IMR-90 (cell line): ENCODE data around the gene PROX2. TPM values are rescaled to one million over a fixed set of nuclear protein-coding genes. Genes with fewer than 3 reads are reported as not detected.

Experiments
- ATAC-seq: fragments of 200-7000 bp; cut with Tn5 transposase; 2 replicates; pipeline ENCODE4 v1.9.1; 2020; ENCODE audit warnings: low read depth, mild to moderate bottlenecking, moderate library complexity
- BruUV-seq: library from RNA; stranded (reverse); fragments of 400-500 nt; replicated peaks from 2 replicates; lab custom pipeline; 2021; lab: Mats Ljungman, UMichigan
- CTCF ChIA-PET: fragments of 300-600 bp; formaldehyde crosslinking; extraction: SDS; loops from one replicate; lab custom pipeline; 2021; ENCODE audit warnings: antibody characterized with exemption; lab: Yijun Ruan, JAX
- POLR2A ChIA-PET: fragments of 300-600 bp; sonication (Branson Sonifier 250); formaldehyde crosslinking; loops from one replicate; lab custom pipeline; 2022; ENCODE audit warnings: antibody characterized with exemption; ENCODE audit not compliant: unreplicated experiment; lab: Charles Lee
- DNase-seq: peaks from one replicate; pipeline ENCODE4 v3.0.0; 2013
- H2AFZ ChIP-seq: replicated peaks from 2 replicates; pipeline ENCODE3; 2013; ENCODE audit warnings: low read length, mild to moderate bottlenecking; ENCODE audit not compliant: poor library complexity
- H2AK5ac ChIP-seq: 2 replicates; pipeline ENCODE4 v1.6.1; 2013; ENCODE audit warnings: low read depth, low read length, inconsistent platforms
- H2AK9ac ChIP-seq: replicated peaks from 2 replicates; pipeline ENCODE3; 2013; ENCODE audit warnings: mild to moderate bottlenecking, low read depth, low read length, moderate library complexity; ENCODE audit not compliant: poor library complexity
- H2BK120ac ChIP-seq: 2 replicates; pipeline ENCODE4 v1.6.1; 2013; ENCODE audit warnings: low read depth, low read length, inconsistent platforms
- H2BK15ac ChIP-seq: 3 replicates; pipeline ENCODE4 v1.6.1; 2013; ENCODE audit warnings: low read depth, low read length, inconsistent platforms
- H2BK20ac ChIP-seq: 2 replicates; pipeline ENCODE4 v1.6.1; 2013; ENCODE audit warnings: low read depth, mild to moderate bottlenecking, inconsistent platforms, low read length, moderate library complexity
- H2BK5ac ChIP-seq: 2 replicates; pipeline ENCODE4 v1.6.1; 2013; ENCODE audit warnings: mild to moderate bottlenecking, low read depth, low read length, inconsistent platforms; ENCODE audit not compliant: poor library complexity, severe bottlenecking
- H3K14ac ChIP-seq: replicated peaks from 2 replicates; pipeline ENCODE4 v1.6.1; 2013; ENCODE audit warnings: low read depth, low read length, inconsistent platforms
- H3K18ac ChIP-seq: 2 replicates; pipeline ENCODE4 v1.6.1; 2013; ENCODE audit warnings: low read depth, low read length, control low read depth
- H3K23ac ChIP-seq: 2 replicates; pipeline ENCODE4 v1.6.1; 2013; ENCODE audit warnings: low read depth, low read length, inconsistent platforms
- H3K27ac ChIP-seq: 2 replicates; pipeline ENCODE4 v1.5.1; 2013; ENCODE audit warnings: mild to moderate bottlenecking, control low read depth, low read length; ENCODE audit not compliant: insufficient read depth
- H3K27me3 ChIP-seq: 2 replicates; pipeline ENCODE4 v1.6.1; 2013; ENCODE audit warnings: low read length; ENCODE audit not compliant: control insufficient read depth, insufficient read depth
- H3K36me3 ChIP-seq: 2 replicates; pipeline ENCODE4 v1.6.1; 2013; ENCODE audit warnings: low read length, mixed read lengths; ENCODE audit not compliant: control insufficient read depth, insufficient read depth
- H3K4ac ChIP-seq: 2 replicates; pipeline ENCODE4 v1.6.1; 2013; ENCODE audit warnings: low read depth, low read length, inconsistent platforms
- H3K4me1 ChIP-seq: 2 replicates; pipeline ENCODE4 v1.6.1; 2013; ENCODE audit warnings: low read length, mixed read lengths; ENCODE audit not compliant: control insufficient read depth, insufficient read depth
- H3K4me2 ChIP-seq: 2 replicates; pipeline ENCODE4 v1.6.1; 2013; ENCODE audit warnings: low read depth, mild to moderate bottlenecking, control low read depth, low read length, moderate library complexity
- H3K4me3 ChIP-seq: 2 replicates; pipeline ENCODE4 v1.5.1; 2013; ENCODE audit warnings: low read depth, mild to moderate bottlenecking, control low read depth, low read length, moderate library complexity; ENCODE audit not compliant: insufficient read depth
- H3K56ac ChIP-seq: 2 replicates; pipeline ENCODE4 v1.6.1; 2013; ENCODE audit warnings: low read length, inconsistent platforms; ENCODE audit not compliant: insufficient read depth; ENCODE audit errors: extremely low read depth
- H3K79me1 ChIP-seq, 2 experiments: 2 replicates each; pipeline ENCODE4 v1.6.1; 2013; ENCODE audit warnings: low read length in 2 of 2, inconsistent platforms in 1 of 2, low read depth in 1 of 2
- H3K9ac ChIP-seq: 2 replicates; pipeline ENCODE4 v1.6.1; 2013; ENCODE audit warnings: low read depth, low read length, control low read depth
- H3K9me1 ChIP-seq: 2 replicates; pipeline ENCODE4 v1.6.1; 2013; ENCODE audit warnings: low read length, inconsistent platforms; ENCODE audit not compliant: insufficient read depth
- H3K9me3 ChIP-seq: 2 replicates; pipeline ENCODE4 v1.6.1; 2013; ENCODE audit warnings: low read length; ENCODE audit not compliant: control insufficient read depth, insufficient read depth
- H4K20me1 ChIP-seq: 2 replicates; pipeline ENCODE4 v1.6.1; 2013; ENCODE audit warnings: low read length, inconsistent platforms; ENCODE audit not compliant: insufficient read depth
- H4K5ac ChIP-seq: 2 replicates; pipeline ENCODE4 v1.6.1; 2013; ENCODE audit warnings: mild to moderate bottlenecking, low read depth, low read length, control low read depth
- H4K8ac ChIP-seq, 2 experiments: 2 replicates each; pipeline ENCODE4 v1.6.1; 2013; ENCODE audit warnings: low read depth in 2 of 2, low read length in 2 of 2, control low read depth in 1 of 2, inconsistent platforms in 1 of 2
- H4K91ac ChIP-seq: 2 replicates; pipeline ENCODE4 v1.6.1; 2013; ENCODE audit warnings: low read depth, low read length, inconsistent platforms; ENCODE audit not compliant: insufficient read depth
- BHLHE40 ChIP-seq: fragments of 150-350 bp; IDR thresholded peaks from 2 replicates; pipeline ENCODE4 v1.6.1; 2016; ENCODE audit warnings: mild to moderate bottlenecking, low read depth, low read length
- RFX5 ChIP-seq: IDR thresholded peaks from 2 replicates; pipeline ENCODE4 v1.8.0; 2012; ENCODE audit warnings: low read depth, mild to moderate bottlenecking, low read length, moderate library complexity
- WGBS, 2 experiments: methylation state at CpG; one replicate each; pipeline versions ENCODE4 v1.1.5 to v1.1.7; 2013; ENCODE audit warnings: missing lambda C conversion rate in 2 of 2; ENCODE audit not compliant: insufficient read length in 1 of 2; ENCODE audit errors: extremely low coverage in 2 of 2; 5-methylcytosine and 5-hydroxymethylcytosine counted together
- dilution Hi-C: fragments of 300-500 bp; cut with HindIII; formaldehyde crosslinking; loops from one replicate; pipeline ENCODE4 v1.14.3; 2018; ENCODE audit warnings: low sequenced_read_pairs; ENCODE audit not compliant: unreplicated experiment
- in situ Hi-C: fragments of 300-500 bp; cut with MboI; formaldehyde crosslinking; loops from 3 replicates; pipeline ENCODE4 v1.14.3; 2019; ENCODE audit warnings: low sequenced_read_pairs, inconsistent platforms, mixed read lengths
- intact Hi-C: fragments of 100-400 bp; cut with micrococcal nuclease; formaldehyde crosslinking; loops from 2 replicates; pipeline ENCODE4 v1.10.0; 2022
- polyA plus RNA-seq, 3 experiments: library from polyadenylated mRNA; depleted of rRNA; stranded (reverse); fragments of >200 nt; gene quantifications; 2 replicates each; pipeline ENCODE4 v1.2.3, GENCODE V29; 2012; ENCODE audit warnings: low replicate concordance in 1 of 3
- total RNA-seq: library from RNA; depleted of rRNA; stranded (reverse); fragments of >200 nt; gene quantifications from 2 replicates; pipeline ENCODE4 v1.2.3, GENCODE V29; 2012
- TF ChIP-seq, protein P1 (sequence below): fragments of 150-350 bp; IDR thresholded peaks from 2 replicates; pipeline ENCODE4 v1.6.1; 2017; ENCODE audit warnings: mild to moderate bottlenecking, antibody characterized with exemption, low read length, low read depth
- TF ChIP-seq, protein P2 (sequence below): fragments of 150-350 bp; IDR thresholded peaks from 2 replicates; pipeline ENCODE4 v1.6.1; 2016; ENCODE audit warnings: low read depth, mild to moderate bottlenecking, low read length, moderate library complexity, borderline replicate concordance

PROX2 gene
- total and polyA plus RNA-seq, 2 of the 4 experiments (the other 2 are of a cell fraction): not detected

DNA sequence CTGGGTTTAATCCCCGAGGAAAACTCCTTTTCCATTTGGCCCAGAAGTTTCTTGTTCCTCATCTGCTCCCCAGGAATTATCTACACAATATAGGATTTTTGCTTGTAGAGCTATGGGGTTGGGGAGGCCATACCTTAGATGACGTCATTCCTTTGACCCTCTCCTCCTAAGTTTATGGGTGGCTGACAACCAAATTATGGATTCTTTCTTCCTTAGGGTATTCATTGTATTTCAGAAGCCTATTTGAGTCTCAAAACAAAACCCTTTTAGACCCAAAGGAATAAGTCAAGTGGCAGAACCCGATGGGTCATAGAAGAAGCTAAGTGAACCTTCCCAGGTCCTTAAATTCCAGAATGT lies 14.2 kb downstream of the PROX2 start:
- no peak overlapping the region for H2AK5ac ChIP-seq
- no peak overlapping the region for H3K56ac ChIP-seq
- intact Hi-C loops: loop anchor here (1.0 to 2.0 kb wide), 2 partner anchors 44 to 227 kb away; no protein-coding TSS in a partner anchor
- no peak overlapping the region for H3K14ac ChIP-seq
- no peak overlapping the region for H4K8ac ChIP-seq
- H3K4me1 ChIP-seq: peaks cover 2% of the 10 kb centered on the region; the same call in 1 of the 2 replicates
- H3K27ac ChIP-seq: no peak overlapping the region
- H3K27me3 ChIP-seq: peaks cover 3% of the 10 kb centered on the region; the same call in 1 of the 2 replicates
- no peak overlapping the region for H3K4ac ChIP-seq
- H2BK120ac ChIP-seq: no peak overlapping the region
- H3K9ac ChIP-seq: no peak overlapping the region
- H3K79me1 ChIP-seq: no peaks in the 10 kb centered on the region
- H3K18ac ChIP-seq: no peak overlapping the region
- H3K4me2 ChIP-seq: no peak overlapping the region
- ChIA-PET CTCF (interaction anchor here (0.9 to 3.9 kb wide), 4 partner anchors 15 to 46 kb away, joined by 3 to 46 read pairs (median 8); partner anchors contain the start of gene DLST), POLR2A (no interaction called here)
- H4K20me1 ChIP-seq: no peaks in the 10 kb centered on the region
- H2BK5ac ChIP-seq: no peak overlapping the region
- no peak for ATAC-seq
- dilution Hi-C loops: no loop called here
- H3K36me3 ChIP-seq: no peaks in the 10 kb centered on the region
- WGBS, 2 experiments: 100% methylated on average over 1 of the region's 3 CpGs; no CpG with 5 or more reads in 1 of the 2 experiments
- H3K4me3 ChIP-seq: no peak overlapping the region
- no peak overlapping the region for H2BK20ac ChIP-seq
- no peaks in the 10 kb centered on the region for H3K9me3 ChIP-seq
- no peak for TF ChIP-seq RFX5
- TF ChIP-seq, protein P1, sequence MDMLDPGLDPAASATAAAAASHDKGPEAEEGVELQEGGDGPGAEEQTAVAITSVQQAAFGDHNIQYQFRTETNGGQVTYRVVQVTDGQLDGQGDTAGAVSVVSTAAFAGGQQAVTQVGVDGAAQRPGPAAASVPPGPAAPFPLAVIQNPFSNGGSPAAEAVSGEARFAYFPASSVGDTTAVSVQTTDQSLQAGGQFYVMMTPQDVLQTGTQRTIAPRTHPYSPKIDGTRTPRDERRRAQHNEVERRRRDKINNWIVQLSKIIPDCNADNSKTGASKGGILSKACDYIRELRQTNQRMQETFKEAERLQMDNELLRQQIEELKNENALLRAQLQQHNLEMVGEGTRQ: no peak
- no peak for TF ChIP-seq BHLHE40
- TF ChIP-seq, protein P2, sequence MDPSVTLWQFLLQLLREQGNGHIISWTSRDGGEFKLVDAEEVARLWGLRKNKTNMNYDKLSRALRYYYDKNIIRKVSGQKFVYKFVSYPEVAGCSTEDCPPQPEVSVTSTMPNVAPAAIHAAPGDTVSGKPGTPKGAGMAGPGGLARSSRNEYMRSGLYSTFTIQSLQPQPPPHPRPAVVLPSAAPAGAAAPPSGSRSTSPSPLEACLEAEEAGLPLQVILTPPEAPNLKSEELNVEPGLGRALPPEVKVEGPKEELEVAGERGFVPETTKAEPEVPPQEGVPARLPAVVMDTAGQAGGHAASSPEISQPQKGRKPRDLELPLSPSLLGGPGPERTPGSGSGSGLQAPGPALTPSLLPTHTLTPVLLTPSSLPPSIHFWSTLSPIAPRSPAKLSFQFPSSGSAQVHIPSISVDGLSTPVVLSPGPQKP: no peak
- H2BK15ac ChIP-seq: no peak overlapping the region
- H2AFZ ChIP-seq: no peak overlapping the region
- H4K5ac ChIP-seq: no peak overlapping the region
- no peaks in the 10 kb centered on the region for H3K9me1 ChIP-seq
- no TSS peak for BruUV-seq
- no peak overlapping the region for H4K91ac ChIP-seq
- no peak for DNase-seq
- in situ Hi-C loops: loop anchor here (5.0 kb wide), 1 partner anchor 41 kb away; no protein-coding TSS in a partner anchor
- no peak overlapping the region for H2AK9ac ChIP-seq
- H3K23ac ChIP-seq: no peak overlapping the region
